Activated naive CD4-positive, alpha-beta T cell treated with anti-CD3 and anti-CD28 coated beads, Interleukin-2, amount 10 ng/mL, durations not matched to agents 5 hours and 36 hours (primary cell): ENCODE measurements around the gene RP2. TPM values are rescaled to one million over a fixed set of nuclear protein-coding genes. Genes with fewer than 3 reads are reported as not detected.

Source experiments
- total RNA-seq, 2 experiments: library from RNA; stranded (reverse); gene quantifications; one replicate each; pipeline ENCODE4 v1.2.3, GENCODE V29; 2021

The RP2 gene
- total RNA-seq = 10 to 100 TPM; 10.6 to 10.7 TPM

GRCh38 chrX:46836701-46837557, at the start of gene RP2:
Gene RP2 (plus strand): TSS chrX:46837043. CDS start chrX:46837101, 58 bp downstream.

GRCh38 chrX:46912098-46912602, 75.3 kb downstream of the RP2 start, which contains the start of gene JADE3:
Gene JADE3 (plus strand): TSS chrX:46912421. CDS start chrX:46984895, 72,474 bp downstream.

Other genes with a start within 250 kb of the RP2 start
- 1 to 10 TPM; 4.3 to 5.1 TPM for gene SLC9A7, start 77.9 kb upstream of the RP2 start, total RNA-seq
- under 1 TPM; 0.58 to 0.71 TPM for gene JADE3, start 75.4 kb downstream of the RP2 start, total RNA-seq
- not detected for gene RGN, start 241.4 kb downstream of the RP2 start, total RNA-seq